Activated T-cell treated with anti-CD3 and anti-CD28 coated beads, Interleukin-2, amount 50 U/mL, for 48 hours (primary cell): ENCODE data around the gene FGGY.
"Not testable (repeated sequence)": the region's sequence is repeated elsewhere in the genome, so short reads cannot be mapped to it uniquely, and the experiment has no call there.

Experiments
- DNase-seq, 2 experiments: peaks; one replicate each; pipeline ENCODE4 v3.0.0-alpha.2; 2020

The FGGY gene

DNA sequence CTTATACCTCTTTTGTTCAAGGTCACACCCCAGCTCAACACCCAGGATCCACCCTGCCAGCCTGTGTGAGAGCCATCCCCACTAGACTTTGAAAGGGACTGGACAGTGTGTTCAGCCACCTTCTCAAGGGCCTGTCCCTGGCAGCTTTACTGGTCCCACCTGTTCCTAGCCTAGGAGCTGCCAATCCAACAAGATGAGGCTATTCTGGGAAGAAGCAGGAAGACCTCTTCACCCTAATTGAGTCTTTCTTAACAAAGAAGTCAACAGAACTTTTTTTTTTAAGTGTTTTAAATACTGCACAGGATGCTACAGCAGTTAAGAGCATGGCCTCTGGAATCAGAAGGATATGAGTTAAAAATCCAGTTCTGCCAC, 422.1 kb downstream of the FGGY start:
- no peak for DNase-seq

DNA sequence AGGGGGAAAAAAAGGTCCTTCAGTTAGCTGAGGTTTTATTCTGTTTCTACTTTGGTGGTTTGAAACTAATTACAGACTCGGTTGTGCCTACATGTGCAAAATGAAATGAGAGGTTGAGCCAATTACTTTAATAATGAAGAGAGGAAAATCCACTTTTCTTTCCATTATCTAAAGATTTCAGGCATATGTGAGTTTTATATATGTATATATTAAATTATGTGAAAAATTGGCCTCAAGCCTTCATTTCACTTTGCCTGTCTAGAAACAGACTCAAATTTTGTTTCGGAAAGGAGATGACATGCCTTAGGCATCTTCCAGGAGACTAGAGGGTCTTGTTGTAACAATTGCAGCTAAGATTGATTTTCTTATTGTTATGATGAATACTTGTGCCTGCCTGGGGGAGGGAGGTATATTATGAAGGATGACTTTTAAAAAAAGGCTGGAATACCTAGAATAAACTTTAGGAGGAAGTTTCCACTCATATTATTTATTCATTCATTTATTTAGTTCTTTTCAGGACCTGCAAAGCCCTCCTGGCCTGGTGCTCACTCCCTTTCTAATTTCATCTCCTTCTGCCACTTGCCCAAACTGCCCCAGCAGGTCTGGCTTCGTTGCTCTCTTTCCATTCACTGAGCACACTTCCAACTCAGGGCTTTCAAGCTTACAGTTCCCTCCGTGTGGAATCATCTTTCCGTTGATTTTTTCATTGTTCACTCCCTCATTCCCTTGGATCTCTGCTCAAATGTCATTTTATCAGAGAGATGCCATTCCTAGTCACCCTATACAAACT, 423.6 kb downstream of the FGGY start:
- DNase-seq, result no peak

DNA sequence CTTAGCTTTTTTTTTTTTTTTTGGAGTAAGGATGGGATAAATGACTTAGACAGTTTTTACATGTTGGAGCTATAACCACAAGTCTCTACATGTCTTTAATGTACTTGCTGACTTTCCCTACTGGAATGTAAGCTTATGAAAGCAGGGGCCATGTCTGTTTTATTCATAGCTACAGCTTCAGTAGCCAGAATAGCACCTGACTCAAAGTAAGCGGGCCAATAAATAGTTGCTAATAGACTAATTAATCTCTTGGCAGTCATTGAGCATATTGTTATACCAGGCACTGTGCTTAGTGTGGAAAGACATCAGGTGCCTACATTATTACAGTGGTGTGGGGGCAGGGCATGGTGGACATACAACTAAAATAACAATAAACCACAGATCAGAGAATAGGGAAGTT, 433.4 kb downstream of the FGGY start:
- DNase-seq, result no peak

DNA sequence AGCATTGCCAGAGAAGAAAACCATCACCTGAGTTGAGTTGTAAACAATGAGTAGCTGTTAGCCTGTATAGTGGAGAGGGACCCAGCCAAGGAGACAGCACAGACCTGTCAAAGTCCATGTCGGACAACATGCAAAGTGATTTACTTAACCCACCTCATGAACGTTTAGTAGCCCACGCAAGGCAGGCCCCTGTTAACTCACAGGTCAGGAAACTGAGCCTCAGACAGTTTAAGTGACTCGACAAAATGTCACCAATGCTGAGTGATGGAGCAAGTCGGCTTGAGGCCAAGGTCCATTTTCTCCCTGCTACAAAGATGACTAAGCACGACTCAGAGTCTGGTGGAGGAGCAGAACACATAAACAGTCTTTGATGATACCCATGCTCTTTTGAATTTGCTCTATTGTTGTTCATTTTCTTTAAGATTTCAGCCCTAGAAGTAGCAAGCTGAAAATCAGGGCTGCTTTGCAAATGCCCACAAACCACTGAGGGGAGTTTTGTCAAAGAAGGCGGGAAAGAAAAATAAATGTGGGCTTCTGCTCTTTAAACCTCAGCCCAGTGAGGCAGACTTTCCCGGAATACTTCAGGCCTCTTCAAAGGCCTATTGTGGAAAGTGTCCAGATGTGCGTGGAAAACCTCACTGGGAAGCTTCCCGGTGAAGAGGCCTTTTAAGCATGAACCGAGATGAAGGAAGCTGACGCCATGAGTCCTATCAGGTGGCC, 434.0 kb downstream of the FGGY start:
- DNase-seq, result peak; percentile 19 to 22

DNA sequence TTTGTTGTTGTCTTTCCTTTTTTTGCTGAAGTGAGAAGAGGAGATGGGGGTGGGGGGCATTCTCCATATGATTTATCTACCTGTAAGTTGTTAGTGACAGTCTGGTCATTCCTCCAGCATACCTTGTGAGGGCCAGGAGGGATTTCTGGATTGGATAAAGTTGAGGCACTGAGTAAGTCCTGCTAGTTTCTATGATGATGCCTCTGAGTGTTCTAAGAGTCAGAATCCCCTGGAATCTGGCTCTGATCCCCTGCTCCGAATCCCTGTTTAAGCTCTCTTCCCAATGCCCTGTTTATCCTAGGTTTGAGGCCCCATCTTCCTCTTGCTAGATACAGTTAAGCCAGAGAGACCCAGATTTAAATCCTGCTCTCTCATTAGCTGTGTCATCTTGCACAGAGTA, 434.7 kb downstream of the FGGY start:
- no peak for DNase-seq

DNA sequence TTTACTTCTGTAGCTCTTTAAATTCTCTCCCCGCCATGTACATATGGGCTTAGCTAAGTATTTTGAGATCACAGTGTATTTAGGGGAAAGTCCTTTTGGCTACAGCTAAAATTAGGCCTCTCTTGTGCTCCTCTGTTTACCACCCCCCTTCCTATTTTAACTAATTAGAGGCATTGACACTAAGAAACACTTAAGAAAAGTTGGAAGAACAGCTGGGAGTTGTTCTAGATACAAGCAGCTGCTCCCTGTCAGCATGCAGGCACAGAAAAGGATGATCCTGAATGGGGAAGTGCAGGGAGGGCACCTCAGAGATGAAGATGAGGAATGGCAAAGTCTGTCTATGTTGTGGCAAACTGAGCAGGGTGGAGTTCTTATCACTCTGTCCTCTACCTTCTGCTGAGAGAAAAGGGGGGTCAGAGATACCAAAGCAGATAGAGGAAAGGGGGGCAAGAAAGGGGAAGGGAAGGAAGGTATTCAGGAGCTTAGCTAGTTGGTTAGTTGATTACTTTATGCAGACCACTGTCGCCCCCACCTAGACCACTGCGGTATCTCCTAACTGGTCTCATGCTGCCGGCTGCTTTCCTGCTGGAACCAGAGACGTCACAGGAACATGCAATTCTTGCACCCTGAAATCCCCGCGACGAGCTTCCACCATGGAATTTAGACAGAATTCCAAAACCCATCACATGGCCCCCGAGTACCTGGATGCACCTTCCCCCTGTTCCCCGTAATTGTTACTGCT, 435.5 kb downstream of the FGGY start:
- DNase-seq, result no peak

DNA sequence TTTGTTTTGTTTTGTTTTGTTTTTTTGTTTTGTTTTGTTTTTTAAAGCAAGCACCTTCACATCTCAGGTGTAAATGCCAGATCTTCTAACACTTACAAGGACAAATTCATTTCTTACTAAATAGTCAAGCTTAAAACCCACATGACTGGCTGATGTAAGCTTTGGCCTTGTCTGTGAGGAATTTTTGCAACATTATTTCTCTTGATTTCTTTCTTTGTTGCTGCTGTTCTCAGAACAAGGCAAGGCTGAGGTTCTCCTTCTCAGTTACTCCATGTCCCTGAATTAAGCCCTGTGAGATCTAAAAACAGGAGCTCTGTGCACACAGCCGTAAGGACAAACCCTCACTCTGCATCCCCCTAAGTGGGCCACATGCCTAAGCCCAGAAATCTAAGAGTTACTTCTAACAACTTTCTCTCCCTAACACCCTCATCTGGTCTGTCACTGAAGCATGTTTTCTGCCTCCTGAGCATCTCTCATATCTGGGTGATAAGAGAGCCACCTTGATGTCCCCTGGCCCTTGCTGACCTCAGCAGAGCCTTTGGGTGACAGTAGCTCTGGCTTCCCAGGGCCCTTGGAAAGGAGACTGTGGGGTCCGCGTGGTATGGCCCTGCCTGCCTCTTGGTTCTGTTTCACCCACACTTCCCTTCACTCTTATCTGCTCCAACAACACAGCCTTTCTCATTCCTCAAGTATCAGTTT, 436.7 kb downstream of the FGGY start:
- no peak for DNase-seq

DNA sequence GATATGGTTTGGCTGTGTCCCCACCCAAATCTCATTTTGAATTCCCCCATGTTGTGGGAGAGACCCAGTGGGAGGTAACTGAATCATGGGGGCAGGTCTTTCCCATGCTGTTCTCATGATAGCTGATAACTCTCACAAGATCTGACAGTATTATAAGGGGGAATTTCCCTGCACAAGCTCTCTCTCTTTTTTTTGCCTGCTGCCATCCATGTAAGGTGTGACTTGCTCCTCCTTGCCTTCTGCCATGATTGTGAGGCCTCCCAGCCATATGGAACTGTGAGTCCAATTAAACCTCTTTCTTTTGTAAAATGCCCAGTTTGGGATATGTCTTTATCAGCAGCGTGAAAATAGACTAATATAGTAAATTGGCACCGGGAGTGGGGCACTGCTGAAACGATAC, 439.0 kb downstream of the FGGY start:
- not testable (repeated sequence) for DNase-seq

DNA sequence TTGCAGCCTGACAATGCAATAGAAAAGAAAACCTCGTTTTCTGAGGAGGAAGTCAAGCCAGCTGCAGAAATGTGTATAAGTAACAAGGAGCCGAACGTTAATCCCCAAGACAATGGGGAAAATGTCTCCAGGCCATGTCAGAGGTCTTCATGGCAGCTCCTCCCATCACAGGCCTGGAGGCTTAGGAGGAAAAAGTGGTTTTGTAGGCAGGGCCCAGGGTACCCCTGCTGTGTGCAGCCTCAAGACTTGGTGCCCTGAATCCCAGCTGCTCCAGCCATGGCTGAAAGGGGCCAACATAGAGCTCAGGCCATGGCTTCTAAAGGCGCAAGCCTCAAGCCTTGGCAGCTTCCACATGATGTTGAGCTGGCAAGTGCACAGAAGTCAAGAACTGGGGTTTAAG, 439.9 kb downstream of the FGGY start:
- DNase-seq, result no peak

DNA sequence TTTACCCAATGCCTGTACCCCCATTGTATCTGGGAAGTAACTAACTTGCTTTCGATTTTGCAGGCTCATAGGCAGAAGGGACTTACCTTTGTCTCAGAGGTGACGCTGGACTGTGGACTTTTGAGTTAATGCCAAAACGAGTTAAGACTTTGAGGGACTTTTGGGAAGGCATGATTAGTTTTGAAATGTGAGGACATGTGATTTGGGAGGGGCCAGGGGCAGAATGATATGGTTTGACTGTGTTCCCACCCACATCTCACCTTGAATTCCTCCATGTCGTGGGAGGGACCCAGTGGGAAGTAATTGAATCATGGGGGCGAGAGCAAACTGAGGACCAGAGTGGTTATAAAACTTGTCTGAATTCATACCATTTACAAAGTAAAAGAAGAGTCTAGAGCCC, 440.7 kb downstream of the FGGY start:
- no peak for DNase-seq

DNA sequence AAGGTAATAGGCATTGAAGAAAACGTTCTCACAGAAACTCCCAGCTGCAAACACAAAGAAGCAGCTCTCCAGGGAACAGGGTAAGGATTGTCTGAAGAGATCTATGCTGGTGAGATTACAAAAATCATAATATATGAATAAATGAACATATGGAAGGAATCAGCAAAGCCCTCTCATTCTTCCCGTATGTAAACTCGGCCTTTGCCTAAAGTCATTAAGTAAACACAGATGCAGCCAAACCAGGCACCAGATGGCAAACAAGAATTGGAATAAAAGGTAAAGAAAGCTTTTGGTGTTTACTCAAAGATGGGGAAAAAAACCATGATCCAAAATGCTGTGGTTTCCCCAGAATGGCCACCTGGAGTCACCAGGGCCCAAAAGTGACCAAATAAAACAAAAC, 441.3 kb downstream of the FGGY start:
- DNase-seq, result no peak

DNA sequence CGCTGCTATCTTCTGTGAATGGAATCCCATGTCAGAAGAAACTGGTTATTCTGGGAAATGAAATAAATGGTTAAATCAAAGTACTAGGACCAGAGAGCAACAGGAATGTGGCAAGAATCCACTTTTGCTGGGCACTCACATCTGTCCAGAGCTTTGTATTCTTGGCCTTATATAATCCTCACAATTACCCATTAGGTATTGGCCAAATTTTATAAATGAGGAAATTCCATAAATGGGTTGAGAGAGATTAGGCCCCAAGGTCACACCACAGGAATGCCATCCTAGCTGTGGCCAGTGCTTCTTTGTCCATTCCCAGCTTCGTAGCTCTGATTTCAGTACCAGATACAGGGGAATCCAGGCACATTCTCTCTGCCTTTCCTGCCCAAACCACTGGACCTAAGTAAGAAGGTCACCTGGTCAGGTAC, 441.7 kb downstream of the FGGY start:
- no peak for DNase-seq

DNA sequence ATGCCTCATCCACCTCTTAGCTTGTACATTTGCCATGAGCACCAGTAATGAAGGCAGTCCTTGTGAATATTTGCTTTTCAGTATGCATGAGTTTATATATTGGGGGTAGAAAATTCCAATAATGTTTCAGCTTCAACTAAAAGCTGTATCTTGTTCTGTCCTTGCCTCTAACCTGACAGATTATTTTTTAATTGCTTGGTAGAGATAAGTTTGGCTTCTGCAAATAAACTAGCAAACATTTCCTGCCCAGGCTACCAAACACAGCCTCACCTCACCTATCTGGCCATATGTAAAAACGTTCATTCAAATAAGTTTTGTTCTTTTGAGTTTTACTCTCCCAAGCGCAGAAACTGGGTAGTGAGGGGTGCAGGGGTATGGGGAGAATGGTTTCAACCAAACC, 442.2 kb downstream of the FGGY start:
- DNase-seq, result no peak

DNA sequence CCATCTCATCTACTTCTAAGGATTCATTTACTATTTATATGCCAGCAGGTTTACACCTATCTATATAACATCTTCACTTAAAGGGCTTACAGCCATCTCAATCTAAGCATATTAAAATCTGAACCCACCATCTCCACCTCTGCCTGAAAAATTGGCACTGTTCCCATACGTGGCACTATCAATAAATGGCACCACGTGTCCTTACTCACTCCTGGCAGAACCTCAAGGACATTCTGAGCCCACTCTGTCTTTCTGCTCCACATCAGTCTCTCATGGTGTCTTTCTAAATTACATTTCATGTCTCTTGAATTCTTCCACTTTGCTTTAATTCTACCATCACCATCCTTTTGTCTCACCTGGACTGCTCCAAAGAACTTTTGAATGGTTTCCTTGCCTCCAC, 445.6 kb downstream of the FGGY start:
- DNase-seq, result no peak

DNA sequence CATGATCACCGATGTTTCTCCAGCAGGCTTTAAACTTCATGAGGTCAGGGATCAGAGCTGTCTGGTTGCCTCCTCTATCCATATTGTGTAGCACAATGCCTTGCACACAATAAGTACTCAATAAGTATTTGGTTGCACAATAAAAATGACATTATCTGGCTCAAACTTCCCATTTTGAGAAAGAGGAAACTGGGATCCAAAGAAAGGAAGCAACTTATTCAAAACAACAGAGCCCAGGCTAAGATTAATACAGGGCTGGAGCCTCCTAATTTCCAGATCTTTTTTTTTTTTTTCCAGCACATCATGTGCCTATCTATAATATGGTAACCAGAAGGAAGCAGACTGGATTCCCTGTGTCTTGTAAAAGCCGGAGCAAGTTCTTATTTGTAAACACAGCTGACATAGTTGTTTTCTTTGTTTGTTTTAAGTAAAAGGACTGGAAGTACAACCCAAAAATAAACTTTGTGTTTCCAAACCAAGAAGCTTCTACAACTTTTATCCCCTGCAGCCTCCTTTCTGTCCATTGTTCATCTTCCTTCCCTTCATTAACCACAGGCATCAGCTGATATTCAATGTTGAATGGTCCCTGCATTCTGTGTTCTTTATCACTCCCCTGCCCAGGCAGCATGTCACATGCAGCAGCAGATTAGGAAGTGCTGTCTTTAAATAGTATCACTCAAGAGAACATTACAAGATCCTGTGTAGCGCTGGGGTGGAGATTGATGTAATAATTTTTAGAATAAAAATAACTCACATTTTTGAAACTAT, 446.6 kb downstream of the FGGY start:
- DNase-seq, result no peak

DNA sequence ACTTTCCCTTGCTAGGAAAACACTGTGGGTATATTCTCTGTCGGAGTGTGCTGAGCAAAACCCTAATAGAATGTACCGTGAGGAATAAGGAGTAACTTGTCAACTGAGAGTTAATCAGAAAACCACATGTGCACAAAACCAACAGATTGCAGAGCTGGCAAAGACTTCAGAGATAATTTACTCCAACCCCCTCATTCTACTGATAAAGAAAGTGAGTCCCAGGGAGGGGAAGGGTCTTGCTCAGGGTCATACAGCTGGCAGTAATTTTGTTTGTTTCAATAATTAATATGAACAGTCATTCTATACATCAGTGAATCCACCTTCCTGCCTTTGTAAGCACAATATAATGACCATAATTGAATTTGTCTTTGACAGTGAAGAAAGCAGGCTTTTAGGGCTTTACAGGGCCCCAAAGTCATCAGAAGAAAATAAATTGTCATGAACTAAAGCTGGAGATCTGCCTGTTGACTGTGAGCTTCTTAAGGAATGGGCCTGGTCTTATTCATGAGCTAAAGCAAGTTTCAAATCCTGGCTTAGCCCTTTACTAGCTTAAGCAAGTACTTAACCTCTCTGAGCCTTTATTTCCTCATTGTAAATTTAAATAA, 450.6 kb downstream of the FGGY start:
- DNase-seq, result no peak

DNA sequence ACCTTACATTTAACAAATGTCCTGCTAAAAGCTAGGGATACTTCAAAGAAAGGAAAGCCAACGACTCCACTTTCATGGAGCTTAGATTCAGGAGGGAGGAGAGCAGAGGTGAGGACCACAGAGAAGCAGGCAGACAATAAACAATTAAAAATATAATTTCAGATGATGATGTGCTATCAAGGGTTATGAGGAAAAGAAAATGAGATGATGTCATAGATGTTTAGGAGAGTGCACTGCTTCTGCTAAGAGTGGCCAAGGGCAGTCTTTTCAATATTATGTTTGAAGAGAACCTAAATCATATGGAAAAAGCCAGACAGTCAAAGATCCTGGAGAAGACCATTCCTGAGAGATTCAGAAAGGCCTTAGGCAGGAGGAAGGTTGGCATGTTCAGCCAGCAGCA, 451.2 kb downstream of the FGGY start:
- DNase-seq, result no peak

DNA sequence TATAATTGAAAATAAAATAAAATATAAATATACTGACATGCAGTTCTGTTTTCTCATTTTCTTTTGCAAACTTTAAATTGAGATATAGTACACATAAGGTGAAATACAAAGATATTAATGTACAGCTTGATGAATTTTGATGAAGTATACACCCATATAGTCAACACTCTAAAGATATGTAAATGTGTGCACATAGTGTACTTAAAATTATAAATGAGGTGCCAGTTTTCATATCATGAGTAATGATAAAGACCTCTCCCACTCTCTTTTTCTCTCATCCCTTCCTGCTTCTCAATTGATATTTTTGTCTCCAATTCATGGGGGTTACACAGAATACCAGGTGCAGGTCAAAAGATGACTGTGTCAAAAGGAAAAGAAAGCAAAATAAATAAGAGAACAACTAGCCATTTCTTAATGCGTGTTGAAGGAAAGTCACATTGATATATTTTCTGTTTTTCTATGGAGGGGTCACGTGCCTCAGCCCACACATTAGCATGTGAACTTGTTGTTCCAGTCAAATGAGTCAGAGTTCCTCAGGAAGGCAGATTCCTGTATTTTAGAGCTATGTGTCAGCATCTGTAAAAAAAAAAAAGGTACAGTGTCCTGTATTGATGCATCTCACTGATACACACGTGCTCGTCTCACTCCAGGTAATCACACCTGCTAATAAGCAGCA, 453.6 kb downstream of the FGGY start:
- DNase-seq, result no peak

DNA sequence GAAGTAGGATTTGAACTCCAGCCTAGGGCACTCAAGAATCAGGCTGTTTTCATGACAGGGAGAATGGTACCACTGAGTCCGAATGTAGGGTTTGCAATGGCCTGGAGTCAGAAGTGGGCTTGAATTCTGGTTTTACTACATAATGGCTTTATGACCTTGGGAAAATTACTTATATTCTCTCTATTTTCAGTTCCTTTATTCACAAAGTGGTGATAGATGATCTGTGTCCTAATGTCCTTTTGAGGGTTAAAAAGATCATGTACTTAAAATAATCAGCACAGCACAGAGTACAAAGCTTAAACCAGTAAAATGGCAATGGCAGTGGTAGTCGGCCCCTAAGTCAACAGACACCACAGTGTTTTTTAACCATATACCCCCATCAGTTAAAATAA, 454.1 kb downstream of the FGGY start:
- no peak for DNase-seq

DNA sequence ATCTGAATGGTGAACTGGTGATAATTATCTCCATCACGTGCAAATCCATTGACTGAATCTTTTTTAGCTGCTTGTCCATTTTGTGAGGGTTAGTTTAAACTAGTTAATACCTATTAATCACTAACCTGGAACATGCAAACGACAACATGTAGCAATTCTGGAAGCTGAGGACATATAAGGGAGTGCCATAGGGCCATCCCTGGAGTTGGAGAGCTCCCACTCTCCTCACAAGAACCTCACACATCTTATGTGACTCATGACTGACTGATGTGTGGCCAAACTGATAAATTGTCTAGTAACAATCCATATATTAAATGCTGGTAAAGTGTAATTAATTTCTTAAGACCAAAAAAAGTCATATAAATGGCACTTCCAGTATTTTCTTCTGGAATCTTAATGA, 454.9 kb downstream of the FGGY start:
- no peak for DNase-seq
